ENCODE measurements around the gene GPC5. TPM values are rescaled to one million over a fixed set of nuclear protein-coding genes. Genes with fewer than 3 reads are reported as not detected.

GPC5 gene
- total RNA-seq, 2 experiments from 2014 or later = 0.63 to 0.66 TPM

GRCh38 chr13:91459485-91459884 is 61.1 kb downstream of the GPC5 start:
- no peaks in the 10 kb centered on the region for H3K4me1 Mint-ChIP-seq
- intact Hi-C loops (cut with DNase I, micrococcal nuclease) = no loop called here
- H3K36me3 Mint-ChIP-seq (ENCODE audit: low read depth) = no peaks in the 10 kb centered on the region
- POLR2A ChIA-PET = no interaction called here
- DNase-seq (no peak), ATAC-seq (no peak)
- peaks cover 8% of the 10 kb centered on the region for H3K27me3 Mint-ChIP-seq
- H3K4me3 Mint-ChIP-seq = no peak overlapping the region
- no peaks in the 10 kb centered on the region for H3K9me3 Mint-ChIP-seq (ENCODE audit: low read depth)
- no peak overlapping the region for H3K27ac Mint-ChIP-seq
- CTCF ChIA-PET = no interaction called here

- POLR2A ChIA-PET = no interaction called here
These were observed 65.9 kb downstream of the GPC5 start for GRCh38 chr13:91464336-91464735.

GRCh38 chr13:91467236-91467635 is 68.8 kb downstream of the GPC5 start:
- Mint-ChIP-seq H3K27me3 (peaks cover 8% of the 10 kb centered on the region), H3K4me1 (no peaks in the 10 kb centered on the region), H3K4me3 (no peak overlapping the region), H3K36me3 (ENCODE audit: low read depth) (no peaks in the 10 kb centered on the region), H3K27ac (no peak overlapping the region), H3K9me3 (ENCODE audit: low read depth) (no peaks in the 10 kb centered on the region)
- DNase-seq (no peak), ATAC-seq (no peak)
- CTCF ChIA-PET = no interaction called here
- intact Hi-C loops (cut with DNase I, micrococcal nuclease) = no loop called here
- POLR2A ChIA-PET = no interaction called here

More at GRCh38 chr13:91464336-91464735, 65.9 kb downstream of the GPC5 start:
- Mint-ChIP-seq H3K4me1 (no peaks in the 10 kb centered on the region), H3K9me3 (ENCODE audit: low read depth) (no peaks in the 10 kb centered on the region), H3K27ac (no peak overlapping the region), H3K27me3 (peaks cover 2% of the 10 kb centered on the region), H3K4me3 (no peak overlapping the region), H3K36me3 (ENCODE audit: low read depth) (no peaks in the 10 kb centered on the region)
- no peak for DNase-seq
- CTCF ChIA-PET = interaction anchor here (1.2 kb wide), 1 partner anchor 81 kb away, joined by 3 read pairs; no protein-coding TSS in a partner anchor
- no peak for ATAC-seq
- intact Hi-C loops (cut with DNase I, micrococcal nuclease) = no loop called here

GRCh38 chr13:91468301-91468700 is 69.9 kb downstream of the GPC5 start:
- H3K27me3 Mint-ChIP-seq = peaks cover 8% of the 10 kb centered on the region
- POLR2A ChIA-PET = no interaction called here
- ATAC-seq (no peak), DNase-seq (no peak)
- CTCF ChIA-PET = no interaction called here
- no peaks in the 10 kb centered on the region for H3K4me1 Mint-ChIP-seq
- H3K4me3 Mint-ChIP-seq = no peak overlapping the region
- no peak overlapping the region for H3K27ac Mint-ChIP-seq
- no peaks in the 10 kb centered on the region for H3K9me3 Mint-ChIP-seq (ENCODE audit: low read depth)
- intact Hi-C loops (cut with DNase I, micrococcal nuclease) = no loop called here
- no peaks in the 10 kb centered on the region for H3K36me3 Mint-ChIP-seq (ENCODE audit: low read depth)

- intact Hi-C loops (cut with DNase I, micrococcal nuclease) = no loop called here
- ChIA-PET CTCF (interaction anchor here (0.6 to 1.1 kb wide), 2 partner anchors 77 to 860 kb away, joined by 3 read pairs; no protein-coding TSS in a partner anchor), POLR2A (interaction anchor here (0.7 kb wide), 1 partner anchor 265 kb away, joined by 3 read pairs; no protein-coding TSS in a partner anchor)
- H3K9me3 Mint-ChIP-seq (ENCODE audit: low read depth) = no peaks in the 10 kb centered on the region
- DNase-seq = no peak
- no peak for ATAC-seq
- no peak overlapping the region for H3K4me3 Mint-ChIP-seq
- H3K27me3 Mint-ChIP-seq = peaks cover 8% of the 10 kb centered on the region
- H3K27ac Mint-ChIP-seq = no peak overlapping the region
- H3K4me1 Mint-ChIP-seq = no peaks in the 10 kb centered on the region
- no peaks in the 10 kb centered on the region for H3K36me3 Mint-ChIP-seq (ENCODE audit: low read depth)
These were observed 71.7 kb downstream of the GPC5 start for GRCh38 chr13:91470084-91470621.

- no peak overlapping the region for H3K27ac Mint-ChIP-seq
- intact Hi-C loops (cut with DNase I, micrococcal nuclease) = no loop called here
- H3K4me1 Mint-ChIP-seq = no peaks in the 10 kb centered on the region
- no peaks in the 10 kb centered on the region for H3K36me3 Mint-ChIP-seq (ENCODE audit: low read depth)
- H3K27me3 Mint-ChIP-seq = peaks cover 8% of the 10 kb centered on the region
- ChIA-PET POLR2A (interaction anchor here (0.7 kb wide), 1 partner anchor 265 kb away, joined by 3 read pairs; no protein-coding TSS in a partner anchor), CTCF (interaction anchor here (0.6 kb wide), 1 partner anchor 859 kb away, joined by 3 read pairs; no protein-coding TSS in a partner anchor)
- no peaks in the 10 kb centered on the region for H3K9me3 Mint-ChIP-seq (ENCODE audit: low read depth)
- no peak for ATAC-seq
- H3K4me3 Mint-ChIP-seq = no peak overlapping the region
- no peak for DNase-seq
These were observed 72.3 kb downstream of the GPC5 start for GRCh38 chr13:91470681-91471080.

GRCh38 chr13:91482427-91482826 is 84.0 kb downstream of the GPC5 start:
- ChIA-PET POLR2A (no interaction called here), CTCF (interaction anchor here (1.6 kb wide), 1 partner anchor 12 kb away, joined by 3 read pairs; no protein-coding TSS in a partner anchor)
- no peak overlapping the region for H3K27ac Mint-ChIP-seq
- no peaks in the 10 kb centered on the region for H3K27me3 Mint-ChIP-seq
- DNase-seq (no peak), ATAC-seq (no peak)
- H3K9me3 Mint-ChIP-seq (ENCODE audit: low read depth) = no peaks in the 10 kb centered on the region
- intact Hi-C loops (cut with DNase I, micrococcal nuclease) = no loop called here
- H3K4me1 Mint-ChIP-seq = no peaks in the 10 kb centered on the region
- no peak overlapping the region for H3K4me3 Mint-ChIP-seq
- no peaks in the 10 kb centered on the region for H3K36me3 Mint-ChIP-seq (ENCODE audit: low read depth)

GRCh38 chr13:91491980-91492379 is 93.6 kb downstream of the GPC5 start:
- H3K4me3 Mint-ChIP-seq = no peak overlapping the region
- ChIA-PET CTCF (interaction anchor here (0.9 kb wide), 1 partner anchor 17 kb away, joined by 3 read pairs; no protein-coding TSS in a partner anchor), POLR2A (no interaction called here)
- DNase-seq = no peak
- intact Hi-C loops (cut with DNase I, micrococcal nuclease) = no loop called here
- no peaks in the 10 kb centered on the region for H3K9me3 Mint-ChIP-seq (ENCODE audit: low read depth)
- peaks cover 3% of the 10 kb centered on the region for H3K27me3 Mint-ChIP-seq
- ATAC-seq = no peak
- H3K36me3 Mint-ChIP-seq (ENCODE audit: low read depth) = no peaks in the 10 kb centered on the region
- H3K27ac Mint-ChIP-seq = no peak overlapping the region
- H3K4me1 Mint-ChIP-seq = no peaks in the 10 kb centered on the region

- no peaks in the 10 kb centered on the region for H3K9me3 Mint-ChIP-seq (ENCODE audit: low read depth)
- H3K4me1 Mint-ChIP-seq = no peaks in the 10 kb centered on the region
- ATAC-seq (no peak), DNase-seq (no peak)
- intact Hi-C loops (cut with DNase I, micrococcal nuclease) = no loop called here
- H3K27me3 Mint-ChIP-seq = peaks cover 5% of the 10 kb centered on the region
- ChIA-PET POLR2A (no interaction called here), CTCF (interaction anchor here (0.6 kb wide), 1 partner anchor 20 kb away, joined by 3 read pairs; no protein-coding TSS in a partner anchor)
- H3K4me3 Mint-ChIP-seq = no peak overlapping the region
- H3K27ac Mint-ChIP-seq = no peak overlapping the region
- no peaks in the 10 kb centered on the region for H3K36me3 Mint-ChIP-seq (ENCODE audit: low read depth)
These were observed 95.0 kb downstream of the GPC5 start for GRCh38 chr13:91493442-91493841.

GRCh38 chr13:91498298-91498697 is 99.9 kb downstream of the GPC5 start:
- CTCF ChIA-PET = interaction anchor here (0.7 kb wide), 1 partner anchor 100 kb away, joined by 5 read pairs; no protein-coding TSS in a partner anchor
- H3K4me1 Mint-ChIP-seq = no peaks in the 10 kb centered on the region
- H3K4me3 Mint-ChIP-seq = no peak overlapping the region
- no peak for ATAC-seq
- POLR2A ChIA-PET = no interaction called here
- intact Hi-C loops (cut with DNase I, micrococcal nuclease) = no loop called here
- DNase-seq = no peak
- peaks cover 8% of the 10 kb centered on the region for H3K27me3 Mint-ChIP-seq
- no peaks in the 10 kb centered on the region for H3K36me3 Mint-ChIP-seq (ENCODE audit: low read depth)
- peaks cover 6% of the 10 kb centered on the region for H3K9me3 Mint-ChIP-seq (ENCODE audit: low read depth)
- no peak overlapping the region for H3K27ac Mint-ChIP-seq

- Mint-ChIP-seq H3K27ac (no peak overlapping the region), H3K27me3 (peaks cover 3% of the 10 kb centered on the region), H3K4me1 (no peaks in the 10 kb centered on the region), H3K4me3 (no peak overlapping the region), H3K36me3 (ENCODE audit: low read depth) (no peaks in the 10 kb centered on the region), H3K9me3 (ENCODE audit: low read depth) (peaks cover 6% of the 10 kb centered on the region)
- CTCF ChIA-PET = no interaction called here
- DNase-seq = no peak
- POLR2A ChIA-PET = no interaction called here
- no peak for ATAC-seq
- intact Hi-C loops (cut with DNase I, micrococcal nuclease) = no loop called here
These were observed 105.8 kb downstream of the GPC5 start for GRCh38 chr13:91504216-91504615.

- Mint-ChIP-seq H3K9me3 (ENCODE audit: low read depth) (no peaks in the 10 kb centered on the region), H3K4me3 (no peak overlapping the region), H3K36me3 (ENCODE audit: low read depth) (no peaks in the 10 kb centered on the region), H3K4me1 (no peaks in the 10 kb centered on the region), H3K27me3 (peaks cover 3% of the 10 kb centered on the region), H3K27ac (no peak overlapping the region)
- intact Hi-C loops (cut with DNase I, micrococcal nuclease) = no loop called here
- POLR2A ChIA-PET = no interaction called here
- no peak for ATAC-seq
- CTCF ChIA-PET = no interaction called here
- no peak for DNase-seq
These were observed 108.3 kb downstream of the GPC5 start for GRCh38 chr13:91506759-91507158.
